Amniotic epithelial cell (primary cell): ENCODE measurements around the gene SYT17.

Experiments used
- DNase-seq: peaks from one replicate; pipeline ENCODE4 v3.0.0-alpha.2; 2010; ENCODE audit warnings: low read depth

Gene SYT17

GRCh38 chr16:19139436-19140091, 28.5 kb upstream of the SYT17 start:
- no peak for DNase-seq

- DNase-seq = no peak
Measured at GRCh38 chr16:19140396-19140795, 27.6 kb upstream of the SYT17 start.

GRCh38 chr16:19142939-19143598, 25.0 kb upstream of the SYT17 start:
- DNase-seq = no peak

GRCh38 chr16:19143599-19143956, 24.5 kb upstream of the SYT17 start:
- no peak for DNase-seq

GRCh38 chr16:19145010-19145409, 23.0 kb upstream of the SYT17 start:
- no peak for DNase-seq

GRCh38 chr16:19147126-19147525, 20.9 kb upstream of the SYT17 start:
- DNase-seq = no peak

- no peak for DNase-seq
Measured at GRCh38 chr16:19147627-19148026, 20.4 kb upstream of the SYT17 start.

GRCh38 chr16:19148189-19148588, 19.9 kb upstream of the SYT17 start:
- DNase-seq = no peak

GRCh38 chr16:19151310-19151709, 16.7 kb upstream of the SYT17 start:
- DNase-seq = no peak

- no peak for DNase-seq
Measured at GRCh38 chr16:19152042-19152441, 16.0 kb upstream of the SYT17 start.

- DNase-seq = no peak
Measured at GRCh38 chr16:19153876-19154275, 14.2 kb upstream of the SYT17 start.

GRCh38 chr16:19162085-19162484, 6.0 kb upstream of the SYT17 start:
- DNase-seq = peak; percentile 24

- DNase-seq = no peak
Measured at GRCh38 chr16:19163215-19163614, 4.8 kb upstream of the SYT17 start.

GRCh38 chr16:19164285-19164684, 3.8 kb upstream of the SYT17 start:
- DNase-seq = no peak

GRCh38 chr16:19165101-19165500, 2.9 kb upstream of the SYT17 start:
- no peak for DNase-seq

GRCh38 chr16:19166500-19166899, 1.5 kb upstream of the SYT17 start:
- no peak for DNase-seq

GRCh38 chr16:19168371-19169081, 486 bp downstream of the SYT17 start:
- DNase-seq = no peak

GRCh38 chr16:19169082-19169639, 1.1 kb downstream of the SYT17 start:
- DNase-seq = no peak

- no peak for DNase-seq
Measured at GRCh38 chr16:19170043-19170655, 2.1 kb downstream of the SYT17 start.

- DNase-seq = no peak
Measured at GRCh38 chr16:19172098-19172780, 4.2 kb downstream of the SYT17 start.

- no peak for DNase-seq
Measured at GRCh38 chr16:19173059-19173458, 5.0 kb downstream of the SYT17 start.
